Measurements from ENCODE around the gene PSRC1.

GRCh38 chr1:109258481-109259466 lies 24.2 kb downstream of the PSRC1 start:
- TF ChIP-seq CTCF (IDR thresholded peaks at IDR 0.05; ENCODE audit: low read depth, low read length) (no peak), EZH2phosphoT487 (IDR thresholded peaks at IDR 0.05; ENCODE audit: low read depth) (no peak)
